Right lobe of liver (tissue), 6 donors: Measurements from ENCODE around the gene TMC1. TPM values are rescaled to one million over a fixed set of nuclear protein-coding genes. Genes with fewer than 3 reads are reported as not detected.
"Not testable (repeated sequence)": the region's sequence is repeated elsewhere in the genome, so short reads cannot be mapped to it uniquely, and the experiment has no call there.

Source experiments
- ATAC-seq, 4 donors: fragments of 200-7000 bp; cut with Tn5 transposase; one replicate each; pipeline ENCODE4 v1.9.1; 2020; ENCODE audit warnings: mild to moderate bottlenecking in 4 of 4, moderate library complexity in 4 of 4
- DNase-seq, 3 donors: peaks; one replicate each; pipeline ENCODE4 v3.0.0-alpha.2; 2020
- H3K27ac ChIP-seq, 3 donors: fragments of 200-600 bp; one replicate each; pipeline ENCODE4 v1.8.0; 2022
- H3K27me3 ChIP-seq, 2 donors: fragments of 200-600 bp; one replicate each; pipeline ENCODE4 v1.8.0; 2022
- H3K36me3 ChIP-seq, 4 donors: fragments of 200-600 bp; sonication (generic) in 1 of 4; one replicate each; pipeline versions ENCODE4 v1.5.1 to v1.8.0; 2017 to 2022; ENCODE audit warnings: control low read depth in 1 of 4
- H3K4me1 ChIP-seq, 4 donors: fragments of 200-600 bp; sonication (generic) in 1 of 4; one replicate each; pipeline versions ENCODE4 v1.5.1 to v1.8.0; 2017 to 2022; ENCODE audit warnings: control low read depth in 1 of 4
- H3K4me3 ChIP-seq, 3 donors: fragments of 200-600 bp; one replicate each; pipeline ENCODE4 v1.8.0; 2022
- H3K9me3 ChIP-seq, 4 donors: fragments of 200-600 bp; sonication (generic) in 1 of 4; one replicate each; pipeline versions ENCODE4 v1.5.1 to v1.8.0; 2017 to 2022; ENCODE audit warnings: control low read depth in 1 of 4
- CTCF ChIP-seq, 4 donors: fragments of 200-600 bp in 3 of 4; fragments of 450-650 bp in 1 of 4; IDR thresholded peaks; one replicate each; pipeline versions ENCODE4 v1.5.1 to v1.8.0; 2016 to 2022; ENCODE audit warnings: antibody characterized with exemption in 4 of 4, mild to moderate bottlenecking in 2 of 4
- POLR2A ChIP-seq: fragments of 450-650 bp; IDR thresholded peaks from one replicate; pipeline ENCODE4 v1.6.1; 2017; ENCODE audit warnings: antibody characterized with exemption, mild to moderate bottlenecking
- WGBS: methylation state at CpG from one replicate; pipeline ENCODE4 v1.1.6; 2018; ENCODE audit warnings: low coverage, low lambda C conversion rate; ENCODE audit not compliant: insufficient coverage; ENCODE audit errors: missing lambda C conversion rate; 5-methylcytosine and 5-hydroxymethylcytosine counted together
- intact Hi-C, 2 donors: fragments of 100-400 bp; cut with DNase I; formaldehyde crosslinking; loops; one replicate each; pipeline versions ENCODE4 v1.11.2 to v1.14.1; 2022
- long read RNA-seq: library from polyadenylated mRNA; unstranded; transcript quantifications from one replicate; pipeline ENCODE4 v2.0.0, GENCODE V29; 2019
- total RNA-seq, 6 experiments: library from RNA; depleted of rRNA in 2 of 6; stranded (reverse); fragments of >200 nt in 2 of 6; fragmentation: NEBNext Ultra II Directional in 3 of 6; extraction: Animal tissue kit (Norgen Biotek cat#: 25700) in 3 of 6; gene quantifications; one replicate each; pipeline versions ENCODE4 v1.1.0 to v1.2.4, GENCODE V29; 2016 to 2023
- donor health status: DM: no; HTN: yes; CAD: no.
- donor health status: DM: no; HTN: no; CAD: no.
- donor health status: DM: no; HTN: no; CAD: no.
- donor health status: DM: no; HTN: yes; CAD: no.
- donor health status: DM: no; HTN: yes; CAD: no.

TMC1 gene
- total RNA-seq = under 1 TPM in 2 of 6 experiments, not detected in 4; 0.06 to 0.42 TPM
- long read RNA-seq = 0 reads

- H3K4me3 ChIP-seq, intact Hi-C loops: not testable (repeated sequence)
- 85% methylated on average over 2 of the region's 17 CpGs for WGBS
These were observed at the start of gene TMC1 for GRCh38 chr9:72521416-72521815. Gene TMC1 (plus strand): TSS chr9:72521608. CDS start chr9:72648649, 127,041 bp downstream.

GRCh38 chr9:72473474-72474261 is 47.7 kb upstream of the TMC1 start:
- H3K27me3 ChIP-seq = no peaks in the 10 kb centered on the region
- no peak overlapping the region for H3K27ac ChIP-seq
- TF ChIP-seq POLR2A = no peak
- no peak for TF ChIP-seq CTCF (IDR thresholded peaks at IDR 0.05)
- intact Hi-C loops = no loop called here
- DNase-seq (no peak), ATAC-seq (peak in 1 of 4 donors; percentile 24)
- WGBS = 56% methylated on average over 1 of the region's 1 CpG
- no peak overlapping the region for H3K4me3 ChIP-seq
- H3K36me3 ChIP-seq = no peaks in the 10 kb centered on the region
- no peaks in the 10 kb centered on the region for H3K9me3 ChIP-seq
- peaks cover 0 to 8% (median 0%) of the 10 kb centered on the region in 4 donors for H3K4me1 ChIP-seq

More at GRCh38 chr9:72521416-72521815, at the start of gene TMC1:
- not testable (repeated sequence) for H3K36me3 ChIP-seq, H3K4me1 ChIP-seq, H3K27ac ChIP-seq, DNase-seq, ATAC-seq, H3K9me3 ChIP-seq, H3K27me3 ChIP-seq

GRCh38 chr9:72474676-72475075 is 46.7 kb upstream of the TMC1 start:
- intact Hi-C loops = no loop called here
- Histone ChIP-seq H3K4me1 (peaks cover 0 to 8% (median 0%) of the 10 kb centered on the region in 4 donors), H3K27ac (no peak overlapping the region), H3K4me3 (no peak overlapping the region), H3K27me3 (no peaks in the 10 kb centered on the region), H3K36me3 (no peaks in the 10 kb centered on the region), H3K9me3 (no peaks in the 10 kb centered on the region)
- DNase-seq (no peak), ATAC-seq (no peak)
- 75% methylated on average over 2 of the region's 2 CpGs for WGBS
- no peak for TF ChIP-seq POLR2A
- no peak for TF ChIP-seq CTCF (IDR thresholded peaks at IDR 0.05)

- peaks cover 0 to 8% (median 0%) of the 10 kb centered on the region in 4 donors for H3K4me1 ChIP-seq
- TF ChIP-seq CTCF (IDR thresholded peaks at IDR 0.05) = no peak
- TF ChIP-seq POLR2A = no peak
- intact Hi-C loops = no loop called here
- H3K36me3 ChIP-seq = no peaks in the 10 kb centered on the region
- H3K27me3 ChIP-seq = no peaks in the 10 kb centered on the region
- DNase-seq (no peak), ATAC-seq (peak in 1 of 4 donors; percentile 65)
- H3K9me3 ChIP-seq = no peaks in the 10 kb centered on the region
- H3K4me3 ChIP-seq = no peak overlapping the region
- H3K27ac ChIP-seq = no peak overlapping the region
- WGBS = 60% methylated on average over 3 of the region's 3 CpGs
These were observed 45.3 kb upstream of the TMC1 start for GRCh38 chr9:72476100-72476499.
